Stimulated activated CD8-positive, alpha-beta memory T cell treated with anti-CD3 and anti-CD28 coated beads, Interleukin-4, amount 100 ng/mL, for 4 hours (primary cell): ENCODE data around the gene PI4KA.
A peak's percentile ranks its signal among the peaks of the same experiment; 100 is the strongest.
"Not testable (repeated sequence)": the region's sequence is repeated elsewhere in the genome, so short reads cannot be mapped to it uniquely, and the experiment has no call there.

Source experiments
- DNase-seq, 2 donors: peaks; one replicate each; pipeline ENCODE4 v3.0.0-alpha.2; 2020; ENCODE audit warnings: low read depth in 2 of 2, low spot score in 1 of 2

Gene PI4KA

GRCh38 chr22:20858615-20859416, at the start of gene PI4KA, which contains the start of gene SNAP29:
TSS of gene PI4KA (minus strand) at chr22:20858811. CDS start at chr22:20858725, 86 bp downstream.
TSS of gene SNAP29 (plus strand) at chr22:20859007. CDS start at chr22:20859111, 104 bp downstream.
- peak; percentile 91 to 96 for DNase-seq

- DNase-seq = no peak
Observed at GRCh38 chr22:20906387-20906767, 47.8 kb upstream of the PI4KA start.

GRCh38 chr22:20905415-20906386, 47.1 kb upstream of the PI4KA start:
- DNase-seq = no peak

- no peak for DNase-seq
Observed at GRCh38 chr22:20904980-20905355, 46.4 kb upstream of the PI4KA start.

GRCh38 chr22:20904008-20904979, 45.7 kb upstream of the PI4KA start:
- DNase-seq = no peak

GRCh38 chr22:20903093-20903492, 44.5 kb upstream of the PI4KA start:
- no peak for DNase-seq

GRCh38 chr22:20901093-20902033, 42.8 kb upstream of the PI4KA start:
- DNase-seq = not testable (repeated sequence)

GRCh38 chr22:20899827-20900423, 41.3 kb upstream of the PI4KA start:
- DNase-seq = no peak

GRCh38 chr22:20897737-20898136, 39.1 kb upstream of the PI4KA start:
- DNase-seq = not testable (repeated sequence)

- no peak for DNase-seq
Observed at GRCh38 chr22:20890975-20891374, 32.4 kb upstream of the PI4KA start.

- DNase-seq = no peak
Observed at GRCh38 chr22:20889904-20890540, 31.4 kb upstream of the PI4KA start.

GRCh38 chr22:20889025-20889704, 30.6 kb upstream of the PI4KA start:
- no peak for DNase-seq

- no peak for DNase-seq
Observed at GRCh38 chr22:20887375-20887774, 28.8 kb upstream of the PI4KA start.

- no peak for DNase-seq
Observed at GRCh38 chr22:20885557-20886323, 27.1 kb upstream of the PI4KA start.

- DNase-seq = no peak
Observed at GRCh38 chr22:20885017-20885556, 26.5 kb upstream of the PI4KA start.

- DNase-seq = no peak
Observed at GRCh38 chr22:20884454-20884853, 25.8 kb upstream of the PI4KA start.

GRCh38 chr22:20882855-20883254, 24.2 kb upstream of the PI4KA start:
- no peak for DNase-seq
